Uterus (tissue), 2 donors: ENCODE measurements around the gene PAX4.

Experiments
- CTCF ChIP-seq, 4 experiments: fragments of 200-600 bp in 2 of 4; fragments of 450-650 bp in 2 of 4; sonication (generic) in 2 of 4; IDR thresholded peaks; one replicate each; pipeline ENCODE4 v1.5.1; 2016 to 2019; ENCODE audit warnings: antibody characterized with exemption in 4 of 4, mild to moderate bottlenecking in 2 of 4, moderate library complexity in 1 of 4
- POLR2A ChIP-seq, 2 donors: fragments of 450-650 bp; IDR thresholded peaks; one replicate each; pipeline ENCODE4 v1.6.1; 2016; ENCODE audit warnings: antibody characterized with exemption in 2 of 2, mild to moderate bottlenecking in 1 of 2, moderate library complexity in 1 of 2

DNA sequence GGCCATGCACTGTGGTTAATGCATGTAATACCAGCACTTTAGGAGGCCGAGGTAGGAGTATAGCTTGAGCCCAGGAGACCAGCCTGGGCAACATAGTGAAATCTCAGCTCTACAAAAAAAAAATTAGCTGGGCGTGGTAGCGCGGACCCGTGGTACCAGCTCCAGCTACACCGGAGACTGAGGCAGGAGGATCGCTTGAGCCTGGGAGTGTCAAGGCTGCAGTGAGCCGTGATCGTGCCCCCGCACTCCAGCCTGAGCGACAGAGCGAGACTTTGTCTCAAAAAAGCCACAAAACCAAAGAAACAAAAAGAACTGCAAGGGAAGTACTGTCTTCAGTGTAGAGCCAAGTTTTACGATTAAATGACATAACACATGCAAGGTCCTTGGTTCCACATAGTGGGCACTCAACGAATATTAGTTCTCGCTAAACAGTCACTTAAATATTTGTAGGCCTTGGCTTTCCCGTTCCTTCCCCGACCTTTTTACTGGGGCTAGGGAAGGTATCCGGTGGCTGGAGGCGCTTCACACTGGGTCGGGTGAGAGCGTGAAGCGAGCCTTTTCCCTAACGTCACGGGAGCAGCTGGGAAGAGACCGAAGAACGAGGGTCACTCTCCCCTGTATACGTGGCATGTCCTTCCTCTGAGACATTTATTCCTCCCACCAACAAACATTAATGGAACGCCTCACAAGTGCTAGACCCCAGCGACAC, 33.1 kb upstream of the PAX4 start:
- TF ChIP-seq POLR2A (IDR thresholded peaks at IDR 0.05) (no peak), CTCF (IDR thresholded peaks at IDR 0.05) (no peak)
